HEK293 (cell line): ENCODE data around the gene RASA1.

Experiments
- ATF2 ChIP-seq: fragments of 450-650 bp; formaldehyde crosslinking; IDR thresholded peaks from 2 replicates; pipeline ENCODE4 v1.5.1; 2016; ENCODE audit warnings: missing biosample characterization, missing genetic modification characterization, low read depth
- CTCF ChIP-seq: fragments of 450-650 bp; formaldehyde crosslinking; IDR thresholded peaks from 2 replicates; pipeline ENCODE4 v1.5.1; 2016; ENCODE audit warnings: missing biosample characterization, missing genetic modification characterization
- GLIS1 ChIP-seq: fragments of 450-650 bp; formaldehyde crosslinking; IDR thresholded peaks from 2 replicates; pipeline ENCODE4 v1.5.1; 2016; ENCODE audit warnings: missing biosample characterization, missing genetic modification characterization
- REST ChIP-seq: fragments of 450-650 bp; formaldehyde crosslinking; IDR thresholded peaks from 2 replicates; pipeline ENCODE4 v1.5.1; 2016; ENCODE audit warnings: missing biosample characterization, missing genetic modification characterization
- ZBTB20 ChIP-seq: fragments of 450-650 bp; formaldehyde crosslinking; IDR thresholded peaks from 2 replicates; pipeline ENCODE4 v1.5.1; 2016; ENCODE audit warnings: missing biosample characterization, missing genetic modification characterization
- ZNF221 ChIP-seq: fragments of 450-650 bp; formaldehyde crosslinking; IDR thresholded peaks from 2 replicates; pipeline ENCODE4 v1.5.1; 2017; ENCODE audit warnings: missing biosample characterization, missing genetic modification characterization, borderline replicate concordance

GRCh38 chr5:87254035-87254434, 13.6 kb upstream of the RASA1 start:
- TF ChIP-seq REST (tag by site-specific recombination): no peak
- TF ChIP-seq ZNF221 (tag by site-specific recombination): no peak
- no peak for TF ChIP-seq GLIS1 (tag by site-specific recombination)
- no peak for TF ChIP-seq CTCF (tag by site-specific recombination)
- no peak for TF ChIP-seq ATF2
- TF ChIP-seq ZBTB20: no peak
